Activated T-helper 1 cell treated with anti-CD3 and anti-CD28 coated beads, Interleukin-12 subunit alpha, Interleukin-12 subunit beta, Interleukin-2, Interleukin-4 antibody, amounts not matched to agents 30 ng/mL and 10 ng/mL and 1 ng/mL, durations not matched to agents 14 hours and 24 hours and 36 hours (primary cell): ENCODE measurements around the gene OR52N4. TPM values are rescaled to one million over a fixed set of nuclear protein-coding genes. Genes with fewer than 3 reads are reported as not detected.
A peak's percentile ranks its signal among the peaks of the same experiment; 100 is the strongest.
"Not testable (repeated sequence)": the region's sequence is repeated elsewhere in the genome, so short reads cannot be mapped to it uniquely, and the experiment has no call there.

Experiments
- DNase-seq: peaks from one replicate; pipeline ENCODE4 v3.0.0; 2021; ENCODE audit warnings: low spot score
- H3K27ac Mint-ChIP-seq: one replicate; pipeline ENCODE4 v1.8.0; 2021; ENCODE audit warnings: mild to moderate bottlenecking, mixed read lengths
- H3K27me3 Mint-ChIP-seq: one replicate; pipeline ENCODE4 v1.8.0; 2022; ENCODE audit warnings: mild to moderate bottlenecking, moderate library complexity, mixed read lengths; ENCODE audit not compliant: insufficient read depth
- H3K36me3 Mint-ChIP-seq: one replicate; pipeline ENCODE4 v1.8.0; 2021; ENCODE audit warnings: low read depth, mixed read lengths
- H3K4me1 Mint-ChIP-seq: one replicate; pipeline ENCODE4 v1.8.0; 2021; ENCODE audit warnings: low read depth, mixed read lengths
- H3K4me3 Mint-ChIP-seq: one replicate; pipeline ENCODE4 v1.8.0; 2021; ENCODE audit warnings: mild to moderate bottlenecking, moderate library complexity, mixed read lengths
- H3K9me3 Mint-ChIP-seq: one replicate; pipeline ENCODE4 v1.8.0; 2021; ENCODE audit warnings: mixed read lengths
- intact Hi-C: fragments of 100-400 bp; cut with micrococcal nuclease; formaldehyde crosslinking; loops from one replicate; pipeline ENCODE4 v1.15.1; 2024
- total RNA-seq: library from RNA; stranded (reverse); gene quantifications from 2 replicates; pipeline ENCODE4 v1.2.3, GENCODE V29; 2022

OR52N4 gene
- 0.16 TPM in 1 of 2 replicates, not detected in the other for total RNA-seq

DNA sequence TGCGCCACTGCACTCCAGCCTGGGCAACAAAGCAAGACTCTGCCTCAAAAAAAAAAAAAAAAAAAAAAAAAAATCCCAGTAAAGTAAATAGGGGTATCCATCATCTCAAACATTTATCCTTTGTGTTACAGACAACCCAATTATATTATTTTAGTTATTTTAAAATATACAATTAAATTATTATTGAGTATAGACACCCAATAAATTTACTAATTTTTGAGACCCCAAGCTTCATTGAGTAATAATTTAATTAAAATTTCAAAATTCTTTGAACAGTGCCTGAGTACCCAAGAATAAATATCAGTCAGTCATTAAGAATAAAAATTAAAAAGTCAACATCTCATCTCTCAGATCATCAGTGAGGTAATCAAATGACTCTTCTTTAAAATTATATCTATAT, at the start of gene OR52N4:
Gene OR52N4, plus strand, starts transcription at position 301 of the 400 bp plus-strand sequence. CDS start 498 bp downstream, outside the sequence.
- Mint-ChIP-seq H3K27me3 (no peaks in the 10 kb centered on the region), H3K36me3 (no peaks in the 10 kb centered on the region), H3K4me1 (no peaks in the 10 kb centered on the region), H3K4me3 (no peak within 1 kb of the TSS), H3K9me3 (no peaks in the 10 kb centered on the region), H3K27ac (no peak within 1 kb of the TSS)
- intact Hi-C loops: no loop called here
- no peak for DNase-seq

DNA sequence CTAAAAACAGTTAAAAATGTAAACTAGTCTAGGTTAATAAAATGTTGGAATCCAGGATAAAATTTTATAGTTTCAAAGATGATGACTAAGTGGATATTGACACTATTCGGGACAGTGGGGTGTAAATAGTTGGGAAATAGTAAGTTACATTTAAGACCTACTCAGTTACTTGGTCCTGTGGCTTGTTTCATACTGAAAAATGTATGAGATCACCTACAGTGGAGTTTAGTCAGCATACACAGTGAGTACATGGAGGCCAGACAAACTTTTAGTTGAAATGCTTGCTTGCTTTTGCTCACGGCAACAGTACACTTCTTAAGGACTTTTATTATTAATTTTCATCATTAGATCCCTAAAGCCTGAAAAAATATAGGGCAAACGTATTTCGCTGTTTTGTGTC, 48.4 kb upstream of the OR52N4 start:
- DNase-seq: no peak
- Mint-ChIP-seq H3K4me3 (no peak overlapping the region), H3K9me3 (no peaks in the 10 kb centered on the region), H3K36me3 (peaks cover 65% of the 10 kb centered on the region), H3K27me3 (no peaks in the 10 kb centered on the region), H3K27ac (peak overlapping the region; percentile 42), H3K4me1 (peaks cover 28% of the 10 kb centered on the region)
- intact Hi-C loops: no loop called here

DNA sequence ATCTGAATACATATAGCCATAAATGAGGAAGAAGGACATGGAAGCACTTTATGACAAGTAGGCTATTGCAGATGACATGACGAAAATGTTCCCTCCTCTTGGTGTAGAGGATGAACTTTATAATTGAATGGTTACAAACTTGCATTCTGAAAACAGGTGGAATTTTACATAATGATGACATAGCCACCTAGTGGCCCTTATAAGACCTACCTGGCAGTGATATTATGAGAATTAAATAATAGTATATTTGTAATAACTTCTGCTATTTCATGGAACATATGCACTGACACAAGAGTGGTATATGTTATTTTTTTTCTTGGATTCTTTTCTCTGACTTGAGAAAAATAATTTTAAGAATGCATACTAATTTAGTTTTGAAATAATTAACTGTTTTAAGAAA, 41.5 kb upstream of the OR52N4 start:
- intact Hi-C loops: loop anchor here (1.0 to 5.0 kb wide), 2 partner anchors 112 to 240 kb away; no protein-coding TSS in a partner anchor
- Mint-ChIP-seq H3K27ac (no peak overlapping the region), H3K4me3 (no peak overlapping the region), H3K36me3 (peaks cover 27% of the 10 kb centered on the region), H3K27me3 (no peaks in the 10 kb centered on the region), H3K9me3 (peaks cover 4% of the 10 kb centered on the region), H3K4me1 (no peaks in the 10 kb centered on the region)
- DNase-seq: no peak

DNA sequence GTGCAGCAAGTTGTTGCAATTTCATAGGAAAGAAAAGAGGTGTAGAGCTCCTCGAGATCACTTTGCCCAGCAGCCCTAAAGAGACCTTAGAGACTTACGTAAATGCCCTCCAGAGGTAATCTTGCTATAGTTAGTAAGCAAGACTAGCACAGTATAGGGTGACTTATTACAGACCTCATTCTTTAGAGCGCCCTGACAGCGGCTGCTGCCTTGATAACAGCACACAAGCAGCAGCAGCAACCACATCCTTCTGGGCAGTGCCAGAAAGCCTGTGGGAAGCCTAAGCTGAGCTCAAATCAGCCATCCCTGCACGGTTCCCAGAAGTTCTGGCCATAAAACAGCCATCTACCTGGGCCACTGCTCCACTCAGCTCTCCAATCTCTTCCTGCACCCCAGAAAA, 40.3 kb upstream of the OR52N4 start:
- Mint-ChIP-seq H3K27ac (no peak overlapping the region), H3K9me3 (peaks cover 10% of the 10 kb centered on the region)

DNA sequence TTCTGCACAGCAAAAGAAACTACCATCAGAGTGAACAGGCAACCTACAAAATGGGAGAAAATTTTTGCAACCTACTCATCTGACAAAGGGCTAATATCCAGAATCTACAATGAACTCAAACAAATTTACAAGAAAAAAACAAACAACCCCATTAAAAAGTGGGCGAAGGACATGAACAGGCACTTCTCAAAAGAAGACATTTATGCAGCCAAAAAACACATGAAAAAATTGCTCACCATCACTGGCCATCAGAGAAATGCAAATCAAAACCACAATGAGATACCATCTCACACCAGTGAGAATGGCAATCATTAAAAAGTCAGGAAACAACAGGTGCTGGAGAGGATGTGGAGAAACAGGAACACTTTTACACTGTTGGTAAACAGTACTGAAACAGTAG, 37.5 kb upstream of the OR52N4 start:
- DNase-seq, H3K9me3 Mint-ChIP-seq, intact Hi-C loops, H3K4me1 Mint-ChIP-seq, H3K4me3 Mint-ChIP-seq, H3K27me3 Mint-ChIP-seq, H3K27ac Mint-ChIP-seq: not testable (repeated sequence)
- H3K36me3 Mint-ChIP-seq: peaks cover 17% of the 10 kb centered on the region

More for the DNA sequence above, 40.3 kb upstream of the OR52N4 start:
- Mint-ChIP-seq H3K4me3 (no peak overlapping the region), H3K4me1 (no peaks in the 10 kb centered on the region), H3K27me3 (no peaks in the 10 kb centered on the region), H3K36me3 (peaks cover 24% of the 10 kb centered on the region)
- no peak for DNase-seq
- intact Hi-C loops: loop anchor here (5.0 kb wide), 1 partner anchor 241 kb away; no protein-coding TSS in a partner anchor

DNA sequence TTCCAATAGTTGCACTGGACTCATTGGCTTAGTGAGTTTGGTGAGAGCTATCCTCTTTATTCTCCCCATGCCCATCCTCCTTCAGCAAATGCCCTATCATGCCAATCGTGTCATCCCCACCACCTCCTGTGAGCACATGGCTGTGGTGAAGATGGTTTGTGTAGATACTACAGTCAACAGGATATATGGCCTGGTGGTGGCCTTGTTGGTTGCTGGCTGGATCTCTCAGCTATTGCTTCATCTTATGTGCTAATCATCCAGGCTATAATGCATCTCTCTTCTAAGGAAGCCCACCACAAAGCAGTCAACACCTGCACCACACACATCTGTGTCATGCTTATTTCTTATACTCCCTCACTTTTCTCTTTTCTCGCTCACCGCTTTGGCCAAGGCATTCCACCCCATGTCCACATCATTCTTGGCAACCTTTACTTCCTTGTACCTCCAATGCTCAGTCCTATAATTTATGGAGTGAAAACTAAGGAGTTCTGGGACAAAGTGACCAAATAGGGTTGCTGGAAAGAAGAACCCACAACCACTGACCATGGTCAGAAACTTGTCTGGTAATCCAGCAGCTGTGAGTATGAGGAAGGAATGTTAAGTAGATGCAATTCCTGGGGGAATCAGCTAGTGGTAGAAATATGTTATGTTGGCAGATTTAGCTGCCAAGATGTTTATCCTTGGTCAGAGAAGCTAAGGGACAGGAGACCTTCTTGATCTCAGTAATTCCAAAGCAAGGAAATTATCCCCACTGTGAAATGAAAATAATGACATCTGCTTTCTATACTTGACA, 34.1 kb upstream of the OR52N4 start:
- Mint-ChIP-seq H3K27me3 (no peaks in the 10 kb centered on the region), H3K4me3 (no peak overlapping the region), H3K27ac (no peak overlapping the region), H3K36me3 (peaks cover 14% of the 10 kb centered on the region), H3K9me3 (peaks cover 10% of the 10 kb centered on the region), H3K4me1 (no peaks in the 10 kb centered on the region)
- intact Hi-C loops: no loop called here
- DNase-seq: no peak

DNA sequence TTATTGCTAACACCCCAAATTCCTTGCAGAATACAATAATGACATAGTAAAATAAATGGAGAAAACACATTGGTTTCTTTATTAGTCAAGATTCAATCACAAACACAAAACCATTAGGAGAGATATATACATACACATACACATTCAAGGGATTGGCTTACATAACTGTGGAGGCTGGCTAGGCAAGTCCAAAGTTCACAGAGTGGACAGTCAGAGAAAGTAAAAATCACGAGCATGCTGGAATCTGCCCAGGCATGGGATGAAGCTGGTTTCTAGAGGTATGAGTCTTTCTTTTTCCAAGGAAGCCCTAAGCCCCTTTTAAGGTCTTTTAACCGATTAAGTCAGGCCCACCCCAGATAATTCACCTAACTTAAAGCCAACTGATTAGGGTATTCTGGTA, 31.4 kb upstream of the OR52N4 start:
- no peak overlapping the region for H3K4me3 Mint-ChIP-seq
- no peaks in the 10 kb centered on the region for H3K27me3 Mint-ChIP-seq
- peaks cover 5% of the 10 kb centered on the region for H3K9me3 Mint-ChIP-seq
- no peak for DNase-seq
- no peaks in the 10 kb centered on the region for H3K4me1 Mint-ChIP-seq
- no peak overlapping the region for H3K27ac Mint-ChIP-seq
- H3K36me3 Mint-ChIP-seq: peaks cover 12% of the 10 kb centered on the region
- intact Hi-C loops: no loop called here

DNA sequence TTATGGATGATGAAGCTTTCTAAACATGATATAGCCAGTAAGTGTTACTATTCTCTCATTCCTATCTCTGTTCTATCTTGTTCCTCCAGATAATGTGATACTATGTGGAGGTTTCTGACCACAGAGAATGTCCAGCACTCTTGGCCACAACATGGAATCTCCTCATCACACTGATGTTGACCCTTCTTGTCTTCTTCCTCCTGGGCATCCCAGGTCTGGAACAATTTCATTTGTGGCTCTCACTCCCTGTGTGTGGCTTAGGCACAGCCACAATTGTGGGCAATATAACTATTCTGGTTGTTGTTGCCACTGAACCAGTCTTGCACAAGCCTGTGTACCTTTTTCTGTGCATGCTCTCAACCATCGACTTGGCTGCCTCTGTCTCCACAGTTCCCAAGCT, 27.7 kb upstream of the OR52N4 start:
- H3K4me3 Mint-ChIP-seq: no peak overlapping the region
- no peak for DNase-seq
- H3K4me1 Mint-ChIP-seq: no peaks in the 10 kb centered on the region
- H3K9me3 Mint-ChIP-seq: no peaks in the 10 kb centered on the region
- no peak overlapping the region for H3K27ac Mint-ChIP-seq
- H3K27me3 Mint-ChIP-seq: no peaks in the 10 kb centered on the region
- H3K36me3 Mint-ChIP-seq: no peaks in the 10 kb centered on the region
- intact Hi-C loops: no loop called here

DNA sequence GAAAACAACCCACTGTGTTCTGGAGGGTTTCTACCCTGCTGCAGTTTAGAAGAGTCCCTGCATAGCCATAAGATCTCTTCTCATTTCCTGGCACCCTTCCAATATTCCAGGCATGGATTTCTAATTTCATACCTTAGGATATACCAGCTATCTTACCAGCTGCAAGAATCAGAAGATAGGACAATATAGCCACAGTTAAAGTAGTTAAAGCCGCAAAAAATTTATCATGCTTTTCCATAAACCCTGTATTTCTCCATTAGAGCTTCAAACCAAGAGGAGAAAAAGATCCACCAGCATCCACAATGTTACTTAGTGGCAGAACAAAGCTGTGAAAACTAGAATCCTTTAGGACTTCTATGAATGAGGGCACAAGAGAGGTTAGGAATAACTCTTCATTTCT, 26.4 kb upstream of the OR52N4 start:
- H3K36me3 Mint-ChIP-seq: no peaks in the 10 kb centered on the region
- no peak for DNase-seq
- H3K27me3 Mint-ChIP-seq: no peaks in the 10 kb centered on the region
- intact Hi-C loops: no loop called here
- H3K4me3 Mint-ChIP-seq: no peak overlapping the region
- no peaks in the 10 kb centered on the region for H3K9me3 Mint-ChIP-seq
- no peaks in the 10 kb centered on the region for H3K4me1 Mint-ChIP-seq
- H3K27ac Mint-ChIP-seq: no peak overlapping the region

DNA sequence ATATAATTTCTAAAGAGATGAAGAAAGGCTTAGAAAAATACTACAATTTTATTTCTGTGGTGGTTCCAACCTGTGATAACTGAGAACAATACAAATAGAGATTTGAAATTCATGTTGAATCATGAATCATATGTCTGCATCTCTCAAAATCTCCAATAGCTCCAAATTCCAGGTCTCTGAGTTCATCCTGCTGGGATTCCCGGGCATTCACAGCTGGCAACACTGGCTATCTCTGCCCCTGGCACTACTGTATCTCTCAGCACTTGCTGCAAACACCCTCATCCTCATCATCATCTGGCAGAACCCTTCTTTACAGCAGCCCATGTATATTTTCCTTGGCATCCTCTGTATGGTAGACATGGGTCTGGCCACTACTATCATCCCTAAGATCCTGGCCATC, 17.6 kb upstream of the OR52N4 start, which contains the start of gene OR56B1:
Gene OR56B1, plus strand, starts transcription at position 53 of the 400 bp plus-strand sequence. Its CDS starts 69 bp downstream, at position 122.
- intact Hi-C loops: no loop called here

DNA sequence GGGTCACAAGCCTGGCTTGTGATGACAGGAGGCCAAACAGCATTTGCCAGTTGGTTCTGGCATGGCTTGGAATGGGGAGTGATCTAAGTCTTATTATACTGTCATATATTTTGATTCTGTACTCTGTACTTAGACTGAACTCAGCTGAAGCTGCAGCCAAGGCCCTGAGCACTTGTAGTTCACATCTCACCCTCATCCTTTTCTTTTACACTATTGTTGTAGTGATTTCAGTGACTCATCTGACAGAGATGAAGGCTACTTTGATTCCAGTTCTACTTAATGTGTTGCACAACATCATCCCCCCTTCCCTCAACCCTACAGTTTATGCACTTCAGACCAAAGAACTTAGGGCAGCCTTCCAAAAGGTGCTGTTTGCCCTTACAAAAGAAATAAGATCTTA, 17.0 kb upstream of the OR52N4 start:
- H3K27ac Mint-ChIP-seq: no peak overlapping the region
- intact Hi-C loops: no loop called here

More for the DNA sequence above, 17.6 kb upstream of the OR52N4 start, which contains the start of gene OR56B1:
- Mint-ChIP-seq H3K27me3 (peaks cover 6% of the 10 kb centered on the region), H3K4me1 (no peaks in the 10 kb centered on the region), H3K4me3 (no peak within 1 kb of the TSS), H3K9me3 (peaks cover under 1% of the 10 kb centered on the region), H3K27ac (no peak within 1 kb of the TSS), H3K36me3 (peaks cover 2% of the 10 kb centered on the region)
- no peak for DNase-seq

DNA sequence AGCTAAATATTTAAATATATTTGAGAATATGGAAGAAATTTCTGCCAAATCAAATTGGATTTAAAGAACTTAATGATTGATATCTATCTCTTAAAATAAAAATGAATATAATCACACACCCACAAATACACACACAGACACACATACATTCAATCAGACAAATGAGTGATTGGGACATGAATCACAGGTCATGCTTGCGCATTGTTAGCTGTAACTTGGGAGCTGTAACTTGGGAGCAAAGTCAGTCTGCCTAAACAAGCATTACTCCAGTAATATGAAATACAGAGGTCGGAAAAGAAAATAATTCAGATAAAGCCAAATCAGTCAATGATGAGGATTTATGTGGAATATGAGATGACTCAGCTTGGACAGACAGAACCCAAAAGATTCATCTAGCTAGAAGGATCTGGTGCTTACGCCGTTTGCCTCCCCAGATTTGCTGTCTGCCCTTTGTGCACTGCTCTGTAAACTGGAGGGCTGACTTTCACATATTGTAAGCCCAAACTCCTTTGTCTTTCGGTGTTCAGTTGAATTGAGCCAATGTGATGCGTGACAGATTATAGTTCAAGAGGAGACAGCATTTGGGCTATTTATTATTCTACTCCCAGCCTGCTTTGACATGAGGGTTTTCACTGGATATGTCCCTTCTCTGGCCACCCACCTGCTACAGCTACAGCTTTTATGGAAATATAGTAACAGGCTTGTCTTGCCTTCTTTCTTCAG, 16.2 kb upstream of the OR52N4 start:
- intact Hi-C loops: no loop called here
- Mint-ChIP-seq H3K27me3 (peaks cover 11% of the 10 kb centered on the region), H3K4me3 (no peak overlapping the region)

More for the DNA sequence above, 17.0 kb upstream of the OR52N4 start:
- peaks cover 8% of the 10 kb centered on the region for H3K9me3 Mint-ChIP-seq
- no peak for DNase-seq
- H3K27me3 Mint-ChIP-seq: peaks cover 11% of the 10 kb centered on the region
- H3K36me3 Mint-ChIP-seq: peaks cover 2% of the 10 kb centered on the region
- H3K4me3 Mint-ChIP-seq: no peak overlapping the region
- H3K4me1 Mint-ChIP-seq: no peaks in the 10 kb centered on the region

DNA sequence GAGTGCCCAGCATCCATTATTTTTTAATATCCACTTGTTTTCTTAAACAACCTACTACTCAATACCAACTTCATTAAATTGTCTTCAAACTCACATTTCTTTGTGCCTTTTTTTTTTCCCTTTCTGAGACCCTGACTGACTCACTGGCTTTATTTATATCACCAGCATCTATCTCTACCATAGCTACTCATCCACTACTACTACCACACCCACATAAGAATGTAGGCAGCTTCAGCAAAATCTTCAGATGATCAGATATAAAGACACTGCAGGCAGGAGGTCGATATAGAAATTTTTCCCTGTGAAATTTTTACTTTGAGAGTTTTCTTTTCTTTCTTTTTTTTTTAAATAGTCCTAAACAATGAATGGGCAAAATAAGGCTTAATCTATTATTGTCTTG, 15.6 kb upstream of the OR52N4 start:
- H3K36me3 Mint-ChIP-seq: peaks cover 2% of the 10 kb centered on the region
- intact Hi-C loops: no loop called here
- no peaks in the 10 kb centered on the region for H3K4me1 Mint-ChIP-seq
- H3K27me3 Mint-ChIP-seq: peaks cover 11% of the 10 kb centered on the region
- H3K4me3 Mint-ChIP-seq: no peak overlapping the region
- H3K9me3 Mint-ChIP-seq: peaks cover 10% of the 10 kb centered on the region
- no peak overlapping the region for H3K27ac Mint-ChIP-seq
- no peak for DNase-seq

More for the DNA sequence above, 16.2 kb upstream of the OR52N4 start:
- Mint-ChIP-seq H3K4me1 (no peaks in the 10 kb centered on the region), H3K36me3 (peaks cover 2% of the 10 kb centered on the region), H3K9me3 (peaks cover 10% of the 10 kb centered on the region), H3K27ac (no peak overlapping the region)
- DNase-seq: no peak
